ENCODE data around the gene BANP. TPM values are rescaled to one million over a fixed set of nuclear protein-coding genes. Genes with fewer than 3 reads are reported as not detected.
"Not testable (repeated sequence)": the region's sequence is repeated elsewhere in the genome, so short reads cannot be mapped to it uniquely, and the experiment has no call there.

The BANP gene
- total and polyA plus RNA-seq, 2 donors from 2014 or later: 12.4 to 26.3 TPM

- DNase-seq (peak in 1 of 5 donors; percentile 24), FAIRE-seq (no peak)
- intact Hi-C loops (cut with DNase I): no loop called here
- H3K36me3 ChIP-seq (ENCODE audit: control insufficient read depth in 2 of 3, insufficient read depth in 3 of 3, low read length in 3 of 3): no peaks in the 10 kb centered on the region
- no peak within 1 kb of the TSS for H3K9ac ChIP-seq (ENCODE audit: low read length in 3 of 3)
- TF ChIP-seq, protein P1, sequence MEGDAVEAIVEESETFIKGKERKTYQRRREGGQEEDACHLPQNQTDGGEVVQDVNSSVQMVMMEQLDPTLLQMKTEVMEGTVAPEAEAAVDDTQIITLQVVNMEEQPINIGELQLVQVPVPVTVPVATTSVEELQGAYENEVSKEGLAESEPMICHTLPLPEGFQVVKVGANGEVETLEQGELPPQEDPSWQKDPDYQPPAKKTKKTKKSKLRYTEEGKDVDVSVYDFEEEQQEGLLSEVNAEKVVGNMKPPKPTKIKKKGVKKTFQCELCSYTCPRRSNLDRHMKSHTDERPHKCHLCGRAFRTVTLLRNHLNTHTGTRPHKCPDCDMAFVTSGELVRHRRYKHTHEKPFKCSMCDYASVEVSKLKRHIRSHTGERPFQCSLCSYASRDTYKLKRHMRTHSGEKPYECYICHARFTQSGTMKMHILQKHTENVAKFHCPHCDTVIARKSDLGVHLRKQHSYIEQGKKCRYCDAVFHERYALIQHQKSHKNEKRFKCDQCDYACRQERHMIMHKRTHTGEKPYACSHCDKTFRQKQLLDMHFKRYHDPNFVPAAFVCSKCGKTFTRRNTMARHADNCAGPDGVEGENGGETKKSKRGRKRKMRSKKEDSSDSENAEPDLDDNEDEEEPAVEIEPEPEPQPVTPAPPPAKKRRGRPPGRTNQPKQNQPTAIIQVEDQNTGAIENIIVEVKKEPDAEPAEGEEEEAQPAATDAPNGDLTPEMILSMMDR (IDR thresholded peaks at IDR 0.05; ENCODE audit: borderline replicate concordance, extremely low read depth, insufficient read depth): no peak
- no peaks in the 10 kb centered on the region for H3K9me3 ChIP-seq (ENCODE audit: control insufficient read depth in 2 of 3, insufficient read depth in 1 of 3, low read length in 3 of 3)
- no peaks in the 10 kb centered on the region for H3K4me1 ChIP-seq (ENCODE audit: control insufficient read depth in 2 of 3, insufficient read depth in 2 of 3, low read depth in 1 of 3, low read length in 3 of 3)
- no peak within 1 kb of the TSS for H3K4me3 ChIP-seq (ENCODE audit: low read length in 3 of 3)
- H3K27me3 ChIP-seq (ENCODE audit: control insufficient read depth, insufficient read depth, low read length): no peaks in the 10 kb centered on the region
- no peak within 1 kb of the TSS for H3K27ac ChIP-seq (ENCODE audit: low read depth in 2 of 2, low read length in 2 of 2)
These were observed 14.6 kb upstream of the BANP start, which contains the start of gene CA5A for GRCh38 chr16:87936375-87937230. Gene CA5A (minus strand): TSS chr16:87936529. CDS start chr16:87936450, 79 bp downstream.

GRCh38 chr16:87937231-87937542, 14.0 kb upstream of the BANP start:
- intact Hi-C loops (cut with DNase I): not testable (repeated sequence)

GRCh38 chr16:87938412-87938949, 12.8 kb upstream of the BANP start:
- Histone ChIP-seq H3K27me3 (ENCODE audit: control insufficient read depth, insufficient read depth, low read length) (no peaks in the 10 kb centered on the region), H3K4me3 (ENCODE audit: low read length in 3 of 3) (no peak overlapping the region), H3K9me3 (ENCODE audit: control insufficient read depth in 2 of 3, insufficient read depth in 1 of 3, low read length in 3 of 3) (no peaks in the 10 kb centered on the region), H3K4me1 (ENCODE audit: control insufficient read depth in 2 of 3, insufficient read depth in 2 of 3, low read depth in 1 of 3, low read length in 3 of 3) (no peaks in the 10 kb centered on the region), H3K36me3 (ENCODE audit: control insufficient read depth in 2 of 3, insufficient read depth in 3 of 3, low read length in 3 of 3) (no peaks in the 10 kb centered on the region), H3K9ac (ENCODE audit: low read length in 3 of 3) (no peak overlapping the region), H3K27ac (ENCODE audit: low read depth in 2 of 2, low read length in 2 of 2) (no peak overlapping the region)
- no peak for DNase-seq
- intact Hi-C loops (cut with DNase I): no loop called here
- TF ChIP-seq, protein P1 (IDR thresholded peaks at IDR 0.05; ENCODE audit: borderline replicate concordance, extremely low read depth, insufficient read depth): no peak
- no peak for FAIRE-seq

More at GRCh38 chr16:87937231-87937542, 14.0 kb upstream of the BANP start:
- H3K36me3 ChIP-seq (ENCODE audit: control insufficient read depth in 2 of 3, insufficient read depth in 3 of 3, low read length in 3 of 3); H3K4me3 ChIP-seq (ENCODE audit: low read length in 3 of 3); DNase-seq; H3K4me1 ChIP-seq (ENCODE audit: control insufficient read depth in 2 of 3, insufficient read depth in 2 of 3, low read depth in 1 of 3, low read length in 3 of 3); H3K9me3 ChIP-seq (ENCODE audit: control insufficient read depth in 2 of 3, insufficient read depth in 1 of 3, low read length in 3 of 3); FAIRE-seq; H3K27me3 ChIP-seq (ENCODE audit: control insufficient read depth, insufficient read depth, low read length); H3K9ac ChIP-seq (ENCODE audit: low read length in 3 of 3); H3K27ac ChIP-seq (ENCODE audit: low read depth in 2 of 2, low read length in 2 of 2): not testable (repeated sequence)

Data from kidney (tissue), 14 donors.